Mesenchymal stem cell (in vitro differentiated cells and primary cell): Measurements from ENCODE around the gene DBF4B.
"Not testable (repeated sequence)": the region's sequence is repeated elsewhere in the genome, so short reads cannot be mapped to it uniquely, and the experiment has no call there.

Source experiments
- DNase-seq: peaks from one replicate; pipeline ENCODE4 v3.0.0-alpha.2; 2013
- H2AFZ ChIP-seq: one replicate; pipeline ENCODE4 v1.6.1; 2013; ENCODE audit warnings: low read depth, mild to moderate bottlenecking, control low read depth, inconsistent platforms, low read length, moderate library complexity
- H2AK5ac ChIP-seq: 2 replicates; pipeline ENCODE4 v1.6.1; 2013; ENCODE audit warnings: low read length, moderate library complexity, mild to moderate bottlenecking, inconsistent platforms; ENCODE audit not compliant: severe bottlenecking
- H2BK120ac ChIP-seq: one replicate; pipeline ENCODE4 v1.6.1; 2013; ENCODE audit warnings: low read depth, mild to moderate bottlenecking, inconsistent platforms, low read length, moderate library complexity
- H2BK12ac ChIP-seq, 2 experiments: one replicate each; pipeline ENCODE4 v1.6.1; 2013; ENCODE audit warnings: inconsistent platforms in 2 of 2, low read length in 2 of 2, mild to moderate bottlenecking in 2 of 2, moderate library complexity in 2 of 2, control low read depth in 1 of 2
- H2BK15ac ChIP-seq: one replicate; pipeline ENCODE4 v1.6.1; 2013; ENCODE audit warnings: mild to moderate bottlenecking, low read depth, inconsistent platforms; ENCODE audit not compliant: poor library complexity, severe bottlenecking
- H2BK5ac ChIP-seq: 2 replicates; pipeline ENCODE4 v1.6.1; 2013; ENCODE audit warnings: low read depth, mild to moderate bottlenecking, low read length, control low read depth, inconsistent platforms; ENCODE audit not compliant: poor library complexity, severe bottlenecking
- H3K14ac ChIP-seq, 2 experiments: one replicate each; pipeline ENCODE4 v1.6.1; 2013; ENCODE audit warnings: inconsistent platforms in 2 of 2, low read length in 2 of 2, control low read depth in 1 of 2, mild to moderate bottlenecking in 1 of 2, moderate library complexity in 1 of 2
- H3K18ac ChIP-seq, 2 experiments: one replicate each; pipeline ENCODE4 v1.6.1; 2013; ENCODE audit warnings: inconsistent platforms in 2 of 2, low read length in 2 of 2, control low read depth in 1 of 2, low read depth in 1 of 2, mild to moderate bottlenecking in 1 of 2
- H3K23ac ChIP-seq, 2 experiments: one replicate each; pipeline ENCODE4 v1.6.1; 2013; ENCODE audit warnings: inconsistent platforms in 2 of 2, low read length in 2 of 2, mild to moderate bottlenecking in 2 of 2, moderate library complexity in 2 of 2, control low read depth in 1 of 2
- H3K27ac ChIP-seq: 2 replicates; pipeline ENCODE4 v1.5.1; 2013; ENCODE audit warnings: mild to moderate bottlenecking, moderate library complexity, low read length, control low read depth, inconsistent platforms; ENCODE audit not compliant: poor library complexity, severe bottlenecking
- H3K27me3 ChIP-seq, 2 experiments: 2 replicates each; pipeline versions ENCODE4 v1.6.1 to v1.7.0; 2013; ENCODE audit warnings: low read length in 2 of 2, mild to moderate bottlenecking in 2 of 2, moderate library complexity in 2 of 2, control low read depth in 1 of 2, inconsistent platforms in 1 of 2; ENCODE audit not compliant: control insufficient read depth in 1 of 2, insufficient read depth in 1 of 2
- H3K36me3 ChIP-seq, 2 experiments: 2 replicates each; pipeline versions ENCODE4 v1.6.1 to v1.7.0; 2013; ENCODE audit warnings: low read length in 2 of 2, control low read depth in 1 of 2, inconsistent platforms in 1 of 2, low read depth in 1 of 2, mild to moderate bottlenecking in 1 of 2; ENCODE audit not compliant: insufficient read depth in 2 of 2, control insufficient read depth in 1 of 2
- H3K4ac ChIP-seq, 2 experiments: one replicate each; pipeline ENCODE4 v1.6.1; 2013; ENCODE audit warnings: inconsistent platforms in 2 of 2, low read length in 2 of 2, mild to moderate bottlenecking in 2 of 2, moderate library complexity in 2 of 2, control low read depth in 1 of 2, low read depth in 1 of 2
- H3K4me1 ChIP-seq: 2 replicates; pipeline ENCODE4 v1.6.1; 2013; ENCODE audit warnings: low read depth, low read length, control low read depth; ENCODE audit not compliant: control insufficient read depth, insufficient read depth
- H3K4me2 ChIP-seq: 2 replicates; pipeline ENCODE4 v1.6.1; 2013; ENCODE audit warnings: low read length, mild to moderate bottlenecking, inconsistent platforms; ENCODE audit not compliant: poor library complexity, severe bottlenecking
- H3K4me3 ChIP-seq, 2 experiments: 2 replicates each; pipeline versions ENCODE4 v1.5.1 to v1.7.0; 2013; ENCODE audit warnings: low read length in 2 of 2, mild to moderate bottlenecking in 2 of 2, control low read depth in 1 of 2, low read depth in 1 of 2; ENCODE audit not compliant: insufficient read depth in 1 of 2
- H3K79me1 ChIP-seq: replicated peaks from 2 replicates; pipeline ENCODE4 v1.6.1; 2013; ENCODE audit warnings: mild to moderate bottlenecking, control low read depth, low read length, inconsistent platforms; ENCODE audit not compliant: poor library complexity, severe bottlenecking
- H3K9ac ChIP-seq: 2 replicates; pipeline ENCODE4 v1.7.0; 2013; ENCODE audit warnings: mild to moderate bottlenecking, low read length, moderate library complexity
- H3K9me3 ChIP-seq: 2 replicates; pipeline ENCODE4 v1.7.0; 2013; ENCODE audit warnings: mild to moderate bottlenecking, low read length; ENCODE audit not compliant: control insufficient read depth
- H4K8ac ChIP-seq: one replicate; pipeline ENCODE4 v1.6.1; 2013; ENCODE audit warnings: inconsistent platforms, mild to moderate bottlenecking, low read length, moderate library complexity
- H4K91ac ChIP-seq: one replicate; pipeline ENCODE4 v1.6.1; 2013; ENCODE audit warnings: mild to moderate bottlenecking, low read length, inconsistent platforms
- WGBS: methylation state at CpG from one replicate; pipeline ENCODE4 v1.1.7; 2013; ENCODE audit warnings: mixed read lengths; 5-methylcytosine and 5-hydroxymethylcytosine counted together

The DBF4B gene

GRCh38 chr17:44741316-44741715 lies 32.9 kb downstream of the DBF4B start:
- DNase-seq = no peak
- Histone ChIP-seq H2BK120ac (no peak overlapping the region), H2BK12ac (no peak overlapping the region), H4K8ac (no peak overlapping the region), H2BK15ac (no peak overlapping the region), H3K4ac (no peak overlapping the region), H3K9me3 (no peaks in the 10 kb centered on the region), H3K23ac (no peak overlapping the region), H3K79me1 (no peaks in the 10 kb centered on the region), H3K4me2 (no peak overlapping the region), H3K27ac (no peak overlapping the region), H3K14ac (no peak overlapping the region), H3K27me3 (no peaks in the 10 kb centered on the region), H3K18ac (no peak overlapping the region), H2BK5ac (no peak overlapping the region), H4K91ac (no peak overlapping the region), H3K4me3 (no peak overlapping the region), H3K4me1 (peaks cover 8% of the 10 kb centered on the region), H3K36me3 (peaks cover 0 to 3% of the 10 kb centered on the region in 2 experiments), H2AFZ (no peak overlapping the region), H2AK5ac (no peak overlapping the region), H3K9ac (no peak overlapping the region)
- over 99% methylated on average over 8 of the region's 8 CpGs for WGBS

GRCh38 chr17:44745301-44745700 lies 36.8 kb downstream of the DBF4B start:
- H3K9ac ChIP-seq = no peak overlapping the region
- no peaks in the 10 kb centered on the region for H3K79me1 ChIP-seq
- H3K4ac ChIP-seq = no peak overlapping the region
- H3K4me2 ChIP-seq = no peak overlapping the region
- H3K18ac ChIP-seq = no peak overlapping the region
- no peak overlapping the region for H3K14ac ChIP-seq
- H4K91ac ChIP-seq = no peak overlapping the region
- no peak for DNase-seq
- H3K4me1 ChIP-seq = peaks cover 12% of the 10 kb centered on the region
- H4K8ac ChIP-seq = no peak overlapping the region
- H2AK5ac ChIP-seq = no peak overlapping the region
- no peak overlapping the region for H3K27ac ChIP-seq
- H2BK5ac ChIP-seq = no peak overlapping the region
- peaks cover 3 to 26% of the 10 kb centered on the region in 2 experiments for H3K36me3 ChIP-seq
- no peak overlapping the region for H2BK120ac ChIP-seq
- no peaks in the 10 kb centered on the region for H3K9me3 ChIP-seq
- 83% methylated on average over 1 of the region's 1 CpG for WGBS
- H3K27me3 ChIP-seq = no peaks in the 10 kb centered on the region
- H2BK15ac ChIP-seq = no peak overlapping the region
- no peak overlapping the region for H3K4me3 ChIP-seq
- no peak overlapping the region for H3K23ac ChIP-seq
- no peak overlapping the region for H2AFZ ChIP-seq
- H2BK12ac ChIP-seq = no peak overlapping the region

- not testable (repeated sequence) for H3K14ac ChIP-seq, H2BK5ac ChIP-seq, H2BK15ac ChIP-seq, H3K23ac ChIP-seq, H3K4me2 ChIP-seq, H3K27ac ChIP-seq, DNase-seq, H3K9me3 ChIP-seq, H3K9ac ChIP-seq, H4K8ac ChIP-seq, H2BK120ac ChIP-seq, H3K4ac ChIP-seq, H2AK5ac ChIP-seq, H3K18ac ChIP-seq, H3K4me3 ChIP-seq, H3K79me1 ChIP-seq, H3K27me3 ChIP-seq, H4K91ac ChIP-seq, H2AFZ ChIP-seq, H2BK12ac ChIP-seq
- H3K36me3 ChIP-seq = peaks cover 3 to 30% of the 10 kb centered on the region in 2 experiments
- 98% methylated on average over 4 of the region's 5 CpGs for WGBS
- peaks cover 12% of the 10 kb centered on the region for H3K4me1 ChIP-seq
Observed at GRCh38 chr17:44745738-44746137, 37.3 kb downstream of the DBF4B start.

GRCh38 chr17:44747566-44747965 lies 39.1 kb downstream of the DBF4B start:
- Histone ChIP-seq H3K36me3 (peaks cover 6 to 36% of the 10 kb centered on the region in 2 experiments), H2AK5ac (no peak overlapping the region), H2AFZ (no peak overlapping the region), H3K27ac (no peak overlapping the region), H2BK12ac (no peak overlapping the region), H2BK5ac (no peak overlapping the region), H3K18ac (no peak overlapping the region), H3K4me3 (no peak overlapping the region), H3K14ac (no peak overlapping the region), H3K9me3 (no peaks in the 10 kb centered on the region), H3K4me2 (no peak overlapping the region), H3K79me1 (no peaks in the 10 kb centered on the region), H2BK15ac (no peak overlapping the region), H3K9ac (no peak overlapping the region), H3K27me3 (no peaks in the 10 kb centered on the region), H3K4ac (no peak overlapping the region), H2BK120ac (no peak overlapping the region), H4K8ac (no peak overlapping the region), H4K91ac (no peak overlapping the region), H3K23ac (no peak overlapping the region), H3K4me1 (peaks cover 12% of the 10 kb centered on the region)
- DNase-seq = no peak
